Muscle layer of duodenum (tissue), 2 donors: ENCODE data around the gene MT1A.

ENCODE experiments used
- H3K27ac ChIP-seq: one replicate; pipeline ENCODE4 v1.7.0; 2013; ENCODE audit warnings: mild to moderate bottlenecking, low read length
- H3K27me3 ChIP-seq: one replicate; pipeline ENCODE4 v1.7.0; 2013; ENCODE audit warnings: low read depth, mild to moderate bottlenecking, control low read depth, low read length
- H3K36me3 ChIP-seq, 2 donors: one replicate each; pipeline ENCODE4 v1.7.0; 2013; ENCODE audit warnings: low read length in 2 of 2, control low read depth in 1 of 2, mild to moderate bottlenecking in 1 of 2; ENCODE audit not compliant: insufficient read depth in 2 of 2, control insufficient read depth in 1 of 2
- H3K4me1 ChIP-seq, 2 donors: one replicate each; pipeline ENCODE4 v1.7.0; 2013; ENCODE audit warnings: low read length in 2 of 2, mild to moderate bottlenecking in 2 of 2, control low read depth in 1 of 2, moderate library complexity in 1 of 2; ENCODE audit not compliant: insufficient read depth in 2 of 2, control insufficient read depth in 1 of 2
- H3K4me3 ChIP-seq, 2 donors: one replicate each; pipeline ENCODE4 v1.7.0; 2013; ENCODE audit warnings: low read length in 2 of 2, low read depth in 1 of 2, mild to moderate bottlenecking in 1 of 2
- H3K9me3 ChIP-seq, 2 donors: one replicate each; pipeline ENCODE4 v1.7.0; 2013; ENCODE audit warnings: low read length in 2 of 2, control low read depth in 1 of 2, mild to moderate bottlenecking in 1 of 2; ENCODE audit not compliant: control insufficient read depth in 1 of 2
- donor health status: healthy.

The MT1A gene

GRCh38 chr16:56637814-56638750 is at the start of gene MT1A:
TSS of gene MT1A (plus strand) at chr16:56638666. CDS start at chr16:56638739, 73 bp downstream.
- Histone ChIP-seq H3K27me3 (peaks cover 26% of the 10 kb centered on the region), H3K27ac (peak within 1 kb of the TSS; percentile 54), H3K4me1 (peaks cover 4 to 21% of the 10 kb centered on the region in 2 donors), H3K9me3 (no peaks in the 10 kb centered on the region), H3K36me3 (no peaks in the 10 kb centered on the region), H3K4me3 (peak within 1 kb of the TSS; percentile 53 to 57)

DNA sequence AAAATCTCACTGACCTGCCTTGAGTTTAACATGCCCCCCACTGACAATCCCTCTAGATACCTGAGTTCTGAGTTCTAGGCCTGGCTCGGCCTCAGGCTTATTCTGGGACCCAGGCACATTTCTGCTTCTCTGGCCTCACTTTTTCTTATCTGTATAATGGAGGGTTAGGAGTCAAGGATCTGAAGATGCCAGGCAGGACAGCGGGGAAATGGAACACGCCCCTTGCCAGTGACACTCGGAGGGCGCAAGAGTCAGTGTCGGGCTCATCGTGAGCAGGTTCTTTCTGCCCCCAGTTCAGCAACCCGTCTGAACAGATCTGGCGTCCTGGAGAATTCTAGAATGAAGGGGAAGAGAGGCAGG is 49.7 kb upstream of the MT1A start:
- Histone ChIP-seq H3K4me3 (peak overlapping the region in 1 of 2 donors; percentile 71), H3K4me1 (peaks cover 0 to 12% of the 10 kb centered on the region in 2 donors), H3K36me3 (no peaks in the 10 kb centered on the region), H3K9me3 (no peaks in the 10 kb centered on the region), H3K27me3 (peaks cover 22% of the 10 kb centered on the region), H3K27ac (no peak overlapping the region)

DNA sequence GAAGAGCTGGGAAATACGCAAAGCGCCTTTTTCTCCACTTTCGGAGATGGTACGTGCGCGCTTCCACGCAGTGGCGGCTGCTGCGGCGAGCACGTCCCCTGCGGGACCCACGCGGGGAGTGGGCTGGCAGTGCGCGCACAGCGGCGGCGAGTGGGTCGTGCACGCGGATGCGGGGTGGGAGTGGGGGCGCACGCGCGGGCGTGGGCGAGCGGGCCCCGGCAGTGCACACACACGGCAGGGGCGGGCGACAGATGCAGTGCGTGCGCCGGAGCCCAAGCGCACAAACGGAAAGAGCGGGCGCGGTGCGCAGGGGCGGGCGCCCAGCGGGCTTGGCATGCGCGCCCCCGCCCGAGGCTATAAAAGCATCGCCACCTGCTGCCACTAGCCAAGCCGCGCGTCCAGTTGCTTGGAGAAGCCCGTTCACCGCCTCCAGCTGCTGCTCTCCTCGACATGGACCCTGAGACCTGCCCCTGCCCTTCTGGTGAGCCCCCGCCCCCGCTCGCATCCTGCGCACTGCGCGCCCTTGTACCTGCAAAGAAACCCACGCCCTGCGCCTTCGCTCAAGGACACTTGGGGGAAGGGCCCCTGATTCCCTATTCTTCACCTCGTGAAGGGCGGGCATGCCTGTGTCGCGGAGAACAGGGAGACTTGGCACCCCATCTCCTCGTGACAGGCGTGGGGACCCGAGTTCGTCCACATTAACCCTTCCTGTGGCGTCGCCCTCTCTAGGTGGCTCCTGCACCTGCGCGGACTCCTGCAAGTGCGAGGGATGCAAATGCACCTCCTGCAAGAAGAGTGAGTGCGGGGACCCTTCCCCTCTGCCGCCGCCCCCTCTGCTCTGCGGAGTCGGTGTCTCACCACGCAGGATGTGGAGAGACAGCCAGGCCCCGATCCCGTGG is 49.1 kb upstream of the MT1A start, which contains the start of gene MT3:
MT3 (plus strand) TSS at position 388 of the 899 bp plus-strand sequence; CDS start at position 451, 63 bp downstream.
- peak within 1 kb of the TSS in 1 of 2 donors; percentile 71 for H3K4me3 ChIP-seq
- H3K36me3 ChIP-seq: no peaks in the 10 kb centered on the region
- peaks cover 0 to 12% of the 10 kb centered on the region in 2 donors for H3K4me1 ChIP-seq
- no peak within 1 kb of the TSS for H3K27ac ChIP-seq
- H3K9me3 ChIP-seq: no peaks in the 10 kb centered on the region
- H3K27me3 ChIP-seq: peaks cover 22% of the 10 kb centered on the region

GRCh38 chr16:56591377-56592060 is 46.9 kb upstream of the MT1A start:
- Histone ChIP-seq H3K27ac (no peak overlapping the region), H3K27me3 (peaks cover 22% of the 10 kb centered on the region), H3K36me3 (no peaks in the 10 kb centered on the region), H3K4me1 (peaks cover 0 to 12% of the 10 kb centered on the region in 2 donors), H3K4me3 (no peak overlapping the region), H3K9me3 (no peaks in the 10 kb centered on the region)

DNA sequence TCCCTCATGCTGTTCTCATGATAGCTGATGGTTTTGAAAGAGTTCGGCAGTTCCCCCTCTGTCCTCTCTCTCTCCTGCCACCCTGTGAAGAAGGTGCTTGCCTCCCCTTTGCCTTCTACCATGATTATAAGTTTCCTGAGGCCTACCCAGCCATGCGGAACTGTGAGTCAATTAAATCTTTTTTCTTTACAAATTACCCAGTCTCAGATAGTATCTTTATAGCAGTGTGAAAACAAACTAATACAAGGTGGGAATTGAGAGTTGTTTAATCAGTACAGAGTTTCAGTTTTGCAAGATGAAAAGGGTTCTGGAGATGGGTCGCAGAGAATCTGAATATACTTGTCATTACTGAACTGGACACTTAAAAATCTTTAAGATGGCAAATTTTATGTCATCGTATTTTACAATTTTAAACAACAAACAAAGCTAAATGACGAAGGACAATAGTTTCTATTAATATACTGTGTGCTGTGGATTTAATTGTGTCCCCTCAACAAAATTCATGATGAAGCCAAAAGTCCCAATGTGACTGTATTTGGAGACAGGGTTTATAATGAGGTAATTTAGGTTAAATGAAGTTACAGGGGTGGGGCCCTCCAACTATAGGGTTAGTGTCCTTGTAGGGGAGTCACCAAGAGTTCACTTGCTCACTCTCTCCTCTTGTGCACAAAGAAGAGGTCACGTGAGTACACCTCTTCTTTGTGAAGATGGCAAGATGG is 44.7 kb upstream of the MT1A start:
- Histone ChIP-seq H3K4me3 (no peak overlapping the region), H3K9me3 (no peaks in the 10 kb centered on the region), H3K27me3 (peaks cover 21% of the 10 kb centered on the region), H3K4me1 (peaks cover 0 to 12% of the 10 kb centered on the region in 2 donors), H3K36me3 (no peaks in the 10 kb centered on the region), H3K27ac (no peak overlapping the region)

DNA sequence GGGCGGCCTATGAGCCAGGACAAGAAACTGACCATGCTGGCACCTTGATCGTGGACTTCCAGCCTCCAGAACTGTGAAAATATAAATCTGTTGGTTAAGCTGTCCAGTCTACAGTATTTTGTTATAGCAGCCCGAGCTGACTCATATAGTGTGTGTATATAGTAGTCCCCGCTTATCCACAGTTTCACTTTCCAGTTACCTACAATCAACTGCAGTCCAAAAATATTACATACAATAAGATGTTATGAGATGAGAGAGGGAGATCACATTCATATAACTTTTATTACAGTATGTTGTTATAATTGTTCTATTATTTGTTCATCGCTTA is 44.2 kb upstream of the MT1A start:
- Histone ChIP-seq H3K4me3 (no peak overlapping the region), H3K27me3 (peaks cover 15% of the 10 kb centered on the region), H3K36me3 (no peaks in the 10 kb centered on the region), H3K27ac (no peak overlapping the region), H3K4me1 (peaks cover 0 to 6% of the 10 kb centered on the region in 2 donors), H3K9me3 (no peaks in the 10 kb centered on the region)

DNA sequence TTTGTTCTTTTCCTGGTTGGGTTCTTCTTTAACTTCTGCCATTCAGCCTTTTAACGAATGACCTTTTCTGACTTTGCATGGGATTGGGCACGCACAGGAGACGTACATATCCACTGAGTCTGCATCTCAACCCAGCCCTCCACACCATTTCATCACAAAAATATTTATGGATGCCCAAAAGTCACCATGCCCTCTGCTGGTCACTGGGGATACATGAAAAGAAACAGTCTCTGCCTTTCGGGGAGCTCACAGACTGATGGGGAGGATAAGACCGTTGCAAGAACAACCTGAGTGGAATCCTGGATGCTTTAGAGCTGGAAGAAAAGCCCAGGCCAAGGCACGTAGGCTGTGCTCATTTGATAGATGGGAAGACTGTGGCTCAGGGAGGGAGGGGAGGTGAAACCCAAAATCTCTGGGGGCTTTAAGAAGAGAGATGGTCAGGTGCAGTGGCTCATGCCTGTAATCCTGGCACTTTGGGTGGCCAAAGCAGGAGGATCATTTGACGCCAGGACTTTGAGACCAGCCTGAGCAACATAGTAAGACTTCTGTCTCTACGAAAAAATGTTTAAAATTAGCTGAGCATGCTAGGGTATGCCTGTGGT is 38.0 kb upstream of the MT1A start:
- no peaks in the 10 kb centered on the region for H3K4me1 ChIP-seq
- H3K27me3 ChIP-seq: no peaks in the 10 kb centered on the region
- no peaks in the 10 kb centered on the region for H3K9me3 ChIP-seq
- H3K27ac ChIP-seq: no peak overlapping the region
- no peak overlapping the region for H3K4me3 ChIP-seq
- H3K36me3 ChIP-seq: no peaks in the 10 kb centered on the region

GRCh38 chr16:56601325-56601724 is 37.1 kb upstream of the MT1A start:
- no peak overlapping the region for H3K27ac ChIP-seq

GRCh38 chr16:56603589-56603988 is 34.9 kb upstream of the MT1A start:
- peaks cover 3 to 4% of the 10 kb centered on the region in 2 donors for H3K4me1 ChIP-seq
- no peaks in the 10 kb centered on the region for H3K9me3 ChIP-seq
- H3K27me3 ChIP-seq: no peaks in the 10 kb centered on the region
- H3K36me3 ChIP-seq: peaks cover 0 to 7% of the 10 kb centered on the region in 2 donors
- no peak overlapping the region for H3K27ac ChIP-seq
- H3K4me3 ChIP-seq: no peak overlapping the region

More at GRCh38 chr16:56601325-56601724, 37.1 kb upstream of the MT1A start:
- no peaks in the 10 kb centered on the region for H3K27me3 ChIP-seq
- no peaks in the 10 kb centered on the region for H3K4me1 ChIP-seq
- no peaks in the 10 kb centered on the region for H3K9me3 ChIP-seq
- H3K4me3 ChIP-seq: no peak overlapping the region
- H3K36me3 ChIP-seq: no peaks in the 10 kb centered on the region

DNA sequence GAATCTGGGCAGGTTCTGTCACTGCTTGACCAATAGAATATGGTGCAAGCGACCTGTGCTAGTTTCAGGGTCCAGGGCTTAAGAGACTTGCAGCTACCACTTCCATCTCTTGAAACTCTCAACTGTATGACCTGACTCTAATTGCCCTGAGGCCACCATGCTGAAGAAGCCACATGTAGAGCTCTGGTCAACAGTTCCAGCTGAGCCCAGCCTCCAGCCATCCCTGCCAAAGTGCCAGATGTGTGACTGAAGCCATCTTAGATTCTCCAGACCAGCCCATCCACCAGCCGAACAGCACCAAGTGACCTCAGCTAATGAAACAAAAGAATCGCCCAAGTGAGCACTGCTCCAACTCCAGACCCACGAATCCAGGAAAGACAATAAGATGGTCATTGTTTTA is 33.5 kb upstream of the MT1A start:
- Histone ChIP-seq H3K4me1 (peaks cover 3 to 4% of the 10 kb centered on the region in 2 donors), H3K36me3 (peaks cover 0 to 7% of the 10 kb centered on the region in 2 donors), H3K9me3 (no peaks in the 10 kb centered on the region), H3K4me3 (no peak overlapping the region), H3K27ac (peak overlapping the region; percentile 95), H3K27me3 (no peaks in the 10 kb centered on the region)
